H1 (cell line): Measurements from ENCODE around the gene GPD1L.

Experiments used
- CREB1 ChIP-seq: IDR thresholded peaks from 2 replicates; pipeline ENCODE4 v1.6.1; 2012; ENCODE audit warnings: inconsistent platforms
- GABPA ChIP-seq: IDR thresholded peaks from 2 replicates; pipeline ENCODE4 v1.6.1; 2011; ENCODE audit warnings: mild to moderate bottlenecking, low read length, moderate library complexity, borderline replicate concordance; ENCODE audit not compliant: insufficient read depth
- MAX ChIP-seq: IDR thresholded peaks from 2 replicates; pipeline ENCODE4 v1.6.1; 2012; ENCODE audit warnings: inconsistent platforms
- POLR2A ChIP-seq, 2 experiments: IDR thresholded peaks; 1 replicate in 1 of 2; 2 replicates in 1 of 2; pipeline ENCODE4 v1.6.1; 2011; ENCODE audit warnings: low read depth in 2 of 2, low read length in 2 of 2, mild to moderate bottlenecking in 2 of 2; ENCODE audit errors: control extremely low read depth in 1 of 2
- POLR2AphosphoS5 ChIP-seq: IDR thresholded peaks from 2 replicates; pipeline ENCODE4 v1.6.1; 2011; ENCODE audit warnings: low read depth, low read length
- RFX5 ChIP-seq: IDR thresholded peaks from 2 replicates; pipeline ENCODE4 v1.6.1; 2011; ENCODE audit warnings: low read depth, low read length, improper control_type of control experiment, borderline replicate concordance
- SIX5 ChIP-seq: IDR thresholded peaks from 2 replicates; pipeline ENCODE4 v1.6.1; 2011; ENCODE audit warnings: mild to moderate bottlenecking, low read depth, low read length
- SP4 ChIP-seq: IDR thresholded peaks from 2 replicates; pipeline ENCODE4 v1.6.1; 2012; ENCODE audit warnings: low read length, inconsistent platforms
- TF ChIP-seq, protein P1 (sequence below), 3 experiments: IDR thresholded peaks; 1 replicate in 2 of 3; 2 replicates in 1 of 3; pipeline versions ENCODE4 v1.5.1 to v1.6.1; 2011; ENCODE audit warnings: low read length in 3 of 3, mild to moderate bottlenecking in 3 of 3, inconsistent platforms in 2 of 3, low read depth in 1 of 3, moderate library complexity in 1 of 3; ENCODE audit not compliant: insufficient read depth in 1 of 3; ENCODE audit errors: control extremely low read depth in 1 of 3

- TF ChIP-seq POLR2A (IDR thresholded peaks at IDR 0.05; ENCODE audit: control extremely low read depth in 1 of 2, low read depth in 2 of 2, low read length in 2 of 2): no peak
- TF ChIP-seq CREB1: no peak
- no peak for TF ChIP-seq POLR2AphosphoS5
- no peak for TF ChIP-seq MAX
- TF ChIP-seq, protein P1, sequence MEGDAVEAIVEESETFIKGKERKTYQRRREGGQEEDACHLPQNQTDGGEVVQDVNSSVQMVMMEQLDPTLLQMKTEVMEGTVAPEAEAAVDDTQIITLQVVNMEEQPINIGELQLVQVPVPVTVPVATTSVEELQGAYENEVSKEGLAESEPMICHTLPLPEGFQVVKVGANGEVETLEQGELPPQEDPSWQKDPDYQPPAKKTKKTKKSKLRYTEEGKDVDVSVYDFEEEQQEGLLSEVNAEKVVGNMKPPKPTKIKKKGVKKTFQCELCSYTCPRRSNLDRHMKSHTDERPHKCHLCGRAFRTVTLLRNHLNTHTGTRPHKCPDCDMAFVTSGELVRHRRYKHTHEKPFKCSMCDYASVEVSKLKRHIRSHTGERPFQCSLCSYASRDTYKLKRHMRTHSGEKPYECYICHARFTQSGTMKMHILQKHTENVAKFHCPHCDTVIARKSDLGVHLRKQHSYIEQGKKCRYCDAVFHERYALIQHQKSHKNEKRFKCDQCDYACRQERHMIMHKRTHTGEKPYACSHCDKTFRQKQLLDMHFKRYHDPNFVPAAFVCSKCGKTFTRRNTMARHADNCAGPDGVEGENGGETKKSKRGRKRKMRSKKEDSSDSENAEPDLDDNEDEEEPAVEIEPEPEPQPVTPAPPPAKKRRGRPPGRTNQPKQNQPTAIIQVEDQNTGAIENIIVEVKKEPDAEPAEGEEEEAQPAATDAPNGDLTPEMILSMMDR (IDR thresholded peaks at IDR 0.05; ENCODE audit: control extremely low read depth in 1 of 3, insufficient read depth in 1 of 3, low read depth in 1 of 3, low read length in 3 of 3): no peak
- TF ChIP-seq RFX5: no peak
- TF ChIP-seq GABPA: no peak
- no peak for TF ChIP-seq SP4
- TF ChIP-seq SIX5: no peak
Measured at GRCh38 chr3:32084870-32085269, 21.6 kb upstream of the GPD1L start.
